C4-2B (cell line): ENCODE data around the gene GBGT1.

ENCODE experiments used
- ZFX ChIP-seq: fragments of 450-650 bp; IDR thresholded peaks from 2 replicates; pipeline ENCODE4 v1.6.1; 2017
- TF ChIP-seq, protein P1 (sequence below): fragments of 450-650 bp; conservative IDR thresholded peaks from 2 replicates; pipeline ENCODE4 v1.5.1; 2017; ENCODE audit warnings: mild to moderate bottlenecking

DNA sequence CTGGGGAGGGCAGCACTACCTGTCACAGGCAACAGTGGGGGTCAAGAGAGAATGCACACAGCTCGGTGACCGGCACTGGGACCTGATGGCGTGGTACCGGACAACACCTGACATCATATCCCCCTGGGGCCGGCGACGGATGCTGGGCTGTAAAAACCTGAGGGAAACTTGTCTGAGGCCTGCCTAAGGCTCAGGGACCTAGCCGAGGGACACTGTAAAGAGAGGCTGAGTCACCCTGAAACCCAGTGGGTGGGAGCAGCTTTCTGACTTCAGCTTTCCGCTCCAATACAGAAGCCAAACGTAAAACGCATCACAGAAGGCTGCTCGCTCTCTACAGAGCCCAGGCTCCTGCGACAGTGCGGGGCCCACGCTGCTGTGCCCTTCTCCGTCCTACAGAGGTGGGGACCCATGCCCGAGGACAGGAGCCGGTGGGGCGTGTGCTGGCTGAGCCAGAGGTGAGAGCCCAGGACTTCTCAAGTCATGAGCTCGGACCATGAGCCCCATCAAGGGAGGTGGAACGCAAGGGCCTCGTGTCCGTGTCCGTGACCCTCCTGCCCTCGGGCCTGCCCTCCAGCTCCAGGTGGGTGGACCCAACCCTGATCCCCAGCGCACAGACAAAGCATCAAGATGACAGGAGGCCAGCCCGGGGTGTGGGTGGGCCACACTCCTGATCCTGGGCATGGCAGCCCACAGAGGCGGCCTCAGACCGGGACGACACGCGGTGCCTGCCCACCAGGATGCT, 47.9 kb downstream of the GBGT1 start:
- TF ChIP-seq, protein P1, sequence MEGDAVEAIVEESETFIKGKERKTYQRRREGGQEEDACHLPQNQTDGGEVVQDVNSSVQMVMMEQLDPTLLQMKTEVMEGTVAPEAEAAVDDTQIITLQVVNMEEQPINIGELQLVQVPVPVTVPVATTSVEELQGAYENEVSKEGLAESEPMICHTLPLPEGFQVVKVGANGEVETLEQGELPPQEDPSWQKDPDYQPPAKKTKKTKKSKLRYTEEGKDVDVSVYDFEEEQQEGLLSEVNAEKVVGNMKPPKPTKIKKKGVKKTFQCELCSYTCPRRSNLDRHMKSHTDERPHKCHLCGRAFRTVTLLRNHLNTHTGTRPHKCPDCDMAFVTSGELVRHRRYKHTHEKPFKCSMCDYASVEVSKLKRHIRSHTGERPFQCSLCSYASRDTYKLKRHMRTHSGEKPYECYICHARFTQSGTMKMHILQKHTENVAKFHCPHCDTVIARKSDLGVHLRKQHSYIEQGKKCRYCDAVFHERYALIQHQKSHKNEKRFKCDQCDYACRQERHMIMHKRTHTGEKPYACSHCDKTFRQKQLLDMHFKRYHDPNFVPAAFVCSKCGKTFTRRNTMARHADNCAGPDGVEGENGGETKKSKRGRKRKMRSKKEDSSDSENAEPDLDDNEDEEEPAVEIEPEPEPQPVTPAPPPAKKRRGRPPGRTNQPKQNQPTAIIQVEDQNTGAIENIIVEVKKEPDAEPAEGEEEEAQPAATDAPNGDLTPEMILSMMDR, result no peak
- TF ChIP-seq ZFX, result no peak
